ENCODE measurements around the gene EIF4E1B.

The EIF4E1B gene

DNA sequence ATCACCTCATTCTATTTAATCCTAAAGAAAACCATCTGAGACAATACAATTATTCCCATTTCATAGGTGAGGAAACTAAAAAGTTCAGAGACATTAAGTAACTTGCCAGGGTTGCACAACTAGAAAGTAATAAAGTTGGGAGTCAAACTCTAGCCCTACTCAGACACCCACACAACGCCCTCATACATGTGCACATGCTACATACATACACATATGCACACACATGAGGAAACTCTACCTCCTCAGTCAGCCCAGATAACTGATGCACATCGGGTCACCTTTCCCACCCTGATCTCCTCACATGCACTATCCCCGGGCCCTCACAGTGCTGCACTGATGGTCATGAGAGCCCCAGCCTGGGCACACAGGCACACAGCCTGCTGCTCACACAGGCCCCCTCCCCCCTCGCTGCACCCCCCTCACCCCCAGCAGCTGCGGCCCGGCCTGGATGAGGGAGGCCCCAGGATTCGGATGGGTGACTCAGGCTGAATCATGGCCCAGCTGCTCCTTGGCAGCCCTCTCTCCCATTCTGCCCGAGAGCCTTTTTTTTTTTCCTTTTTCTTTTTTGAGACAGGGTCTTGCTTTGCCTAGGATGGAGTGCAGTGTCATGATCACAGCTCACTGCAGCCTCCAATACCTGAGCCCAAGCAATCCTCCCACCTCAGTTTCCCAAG is 15.5 kb upstream of the EIF4E1B start:
- DNase-seq (ENCODE audit: low read depth): peak; percentile 48
- TF ChIP-seq, protein P1, sequence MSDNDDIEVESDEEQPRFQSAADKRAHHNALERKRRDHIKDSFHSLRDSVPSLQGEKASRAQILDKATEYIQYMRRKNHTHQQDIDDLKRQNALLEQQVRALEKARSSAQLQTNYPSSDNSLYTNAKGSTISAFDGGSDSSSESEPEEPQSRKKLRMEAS (IDR thresholded peaks at IDR 0.05; ENCODE audit: low read depth, low read length): no peak
- TF ChIP-seq MYC (IDR thresholded peaks at IDR 0.05; ENCODE audit: low read depth, low read length) (no peak), POLR2A (IDR thresholded peaks at IDR 0.05; ENCODE audit: extremely low read depth, insufficient read length) (no peak)
- TF ChIP-seq, protein P2, sequence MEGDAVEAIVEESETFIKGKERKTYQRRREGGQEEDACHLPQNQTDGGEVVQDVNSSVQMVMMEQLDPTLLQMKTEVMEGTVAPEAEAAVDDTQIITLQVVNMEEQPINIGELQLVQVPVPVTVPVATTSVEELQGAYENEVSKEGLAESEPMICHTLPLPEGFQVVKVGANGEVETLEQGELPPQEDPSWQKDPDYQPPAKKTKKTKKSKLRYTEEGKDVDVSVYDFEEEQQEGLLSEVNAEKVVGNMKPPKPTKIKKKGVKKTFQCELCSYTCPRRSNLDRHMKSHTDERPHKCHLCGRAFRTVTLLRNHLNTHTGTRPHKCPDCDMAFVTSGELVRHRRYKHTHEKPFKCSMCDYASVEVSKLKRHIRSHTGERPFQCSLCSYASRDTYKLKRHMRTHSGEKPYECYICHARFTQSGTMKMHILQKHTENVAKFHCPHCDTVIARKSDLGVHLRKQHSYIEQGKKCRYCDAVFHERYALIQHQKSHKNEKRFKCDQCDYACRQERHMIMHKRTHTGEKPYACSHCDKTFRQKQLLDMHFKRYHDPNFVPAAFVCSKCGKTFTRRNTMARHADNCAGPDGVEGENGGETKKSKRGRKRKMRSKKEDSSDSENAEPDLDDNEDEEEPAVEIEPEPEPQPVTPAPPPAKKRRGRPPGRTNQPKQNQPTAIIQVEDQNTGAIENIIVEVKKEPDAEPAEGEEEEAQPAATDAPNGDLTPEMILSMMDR (IDR thresholded peaks at IDR 0.05; ENCODE audit: low read depth, low read length): no peak

DNA sequence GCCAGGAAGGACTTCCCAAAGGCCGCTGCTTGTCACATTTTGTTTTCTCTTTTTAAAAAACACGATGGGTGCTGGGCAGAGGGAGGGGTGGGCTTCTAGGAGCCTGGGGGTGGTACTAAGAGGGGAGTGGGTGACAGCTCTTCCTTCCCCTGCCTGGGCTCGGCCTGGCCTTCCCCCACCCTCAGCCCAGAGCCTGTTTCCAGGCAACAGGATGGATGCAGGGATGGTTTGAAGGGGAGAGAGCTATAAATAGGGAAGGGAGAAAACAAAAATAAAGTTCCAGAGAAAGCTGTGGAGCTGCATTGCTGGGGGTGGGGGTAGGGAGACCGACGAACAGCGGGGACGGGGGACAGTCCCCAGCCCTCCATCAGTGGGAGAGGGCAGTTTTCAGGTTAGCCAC is 14.0 kb upstream of the EIF4E1B start:
- TF ChIP-seq POLR2A (IDR thresholded peaks at IDR 0.05; ENCODE audit: extremely low read depth, insufficient read length): no peak
- no peak for TF ChIP-seq MYC (IDR thresholded peaks at IDR 0.05; ENCODE audit: low read depth, low read length)
- TF ChIP-seq, protein P1 (IDR thresholded peaks at IDR 0.05; ENCODE audit: low read depth, low read length): no peak
- TF ChIP-seq, protein P2 (IDR thresholded peaks at IDR 0.05; ENCODE audit: low read depth, low read length): no peak
- DNase-seq (ENCODE audit: low read depth): no peak
- H3K4me3 ChIP-seq (ENCODE audit: low read depth, low read length): no peak overlapping the region

More for the DNA sequence above, 15.5 kb upstream of the EIF4E1B start:
- H3K4me3 ChIP-seq (ENCODE audit: low read depth, low read length): no peak overlapping the region

DNA sequence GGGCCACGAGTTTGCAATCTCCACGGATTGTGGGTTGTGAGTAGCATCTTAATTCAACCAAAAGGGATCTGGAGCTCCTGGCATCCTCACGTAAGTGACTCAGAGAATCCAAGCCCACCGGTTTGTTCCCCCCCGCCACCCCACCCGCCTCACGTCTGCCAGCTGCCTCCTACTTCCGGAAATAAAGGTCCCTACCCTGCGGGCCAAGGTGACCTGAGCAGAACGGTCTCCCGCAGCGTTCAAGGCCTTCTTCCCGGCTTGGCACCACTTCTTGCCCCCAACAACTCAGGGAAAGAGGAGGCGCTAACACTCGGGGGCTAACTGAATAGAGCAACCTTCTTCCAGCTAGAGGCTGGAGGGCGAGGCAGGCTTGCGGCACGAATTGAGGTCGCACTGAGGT is 11.7 kb upstream of the EIF4E1B start:
- H3K4me3 ChIP-seq (ENCODE audit: low read depth, low read length): no peak overlapping the region
- DNase-seq (ENCODE audit: low read depth): no peak
- TF ChIP-seq POLR2A (IDR thresholded peaks at IDR 0.05; ENCODE audit: extremely low read depth, insufficient read length) (no peak), MYC (IDR thresholded peaks at IDR 0.05; ENCODE audit: low read depth, low read length) (no peak)
- TF ChIP-seq, protein P1 (IDR thresholded peaks at IDR 0.05; ENCODE audit: low read depth, low read length): no peak
- TF ChIP-seq, protein P2 (IDR thresholded peaks at IDR 0.05; ENCODE audit: low read depth, low read length): no peak

DNA sequence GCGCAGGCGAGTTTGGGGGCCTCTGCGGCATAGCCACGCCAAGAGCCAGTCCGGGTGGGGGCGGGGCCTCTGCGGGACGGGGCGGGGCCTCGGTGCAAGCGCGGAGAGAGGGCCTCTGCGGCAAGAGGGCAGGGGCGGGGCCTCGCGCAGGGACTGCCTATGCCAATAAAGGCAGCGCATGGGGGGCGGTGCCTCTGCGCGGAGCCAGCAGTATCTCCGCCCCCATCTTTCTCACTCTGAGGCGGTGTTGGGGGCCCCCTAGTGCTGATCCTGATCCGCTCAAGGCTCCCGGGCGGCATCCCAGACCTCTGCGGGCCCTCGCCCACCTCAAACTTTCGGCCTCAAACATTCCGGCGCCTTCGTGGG is 11.3 kb upstream of the EIF4E1B start:
- peak; percentile 39 for DNase-seq (ENCODE audit: low read depth)
- TF ChIP-seq MYC (IDR thresholded peaks at IDR 0.05; ENCODE audit: low read depth, low read length): no peak
- TF ChIP-seq, protein P2 (IDR thresholded peaks at IDR 0.05; ENCODE audit: low read depth, low read length): no peak
- TF ChIP-seq POLR2A (IDR thresholded peaks at IDR 0.05; ENCODE audit: extremely low read depth, insufficient read length): no peak
- TF ChIP-seq, protein P1 (IDR thresholded peaks at IDR 0.05; ENCODE audit: low read depth, low read length): no peak
- H3K4me3 ChIP-seq (ENCODE audit: low read depth, low read length): no peak overlapping the region

DNA sequence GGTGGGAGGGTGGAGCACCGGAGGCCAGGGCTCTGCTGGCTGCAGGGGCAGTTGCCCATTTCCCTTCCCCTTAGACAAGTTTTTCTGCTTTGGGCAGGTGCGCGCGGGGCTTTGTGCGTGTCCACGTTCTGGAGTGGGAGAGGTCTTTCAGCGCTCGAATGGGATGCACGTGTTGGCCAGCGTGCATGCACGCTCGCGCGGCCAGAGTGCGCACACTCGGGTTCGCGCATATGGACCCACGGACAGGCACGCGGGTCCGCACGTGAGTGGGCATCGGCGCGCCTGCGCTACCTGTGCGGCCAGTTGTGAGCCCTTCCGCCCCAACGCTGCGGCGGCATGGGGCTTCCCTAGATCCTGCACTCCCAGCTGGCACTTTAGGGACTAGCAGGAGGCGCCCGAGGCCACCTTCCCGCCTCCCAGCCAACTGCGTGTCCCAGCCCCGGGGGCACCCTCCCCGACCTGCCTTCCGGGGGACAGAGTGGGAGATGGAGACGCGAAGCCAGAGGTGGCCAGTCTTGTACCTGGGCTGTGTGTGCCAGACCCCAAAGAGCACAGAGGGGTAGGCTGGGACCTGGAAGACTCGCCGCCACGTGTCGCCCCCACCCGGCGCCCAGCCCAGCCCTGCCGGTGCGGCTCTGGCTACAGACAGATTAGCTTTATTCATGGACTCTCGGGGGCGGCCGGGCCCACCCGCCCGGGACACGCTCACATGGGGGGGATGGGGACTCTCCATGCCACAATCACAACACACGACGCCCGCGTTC is 10.7 kb upstream of the EIF4E1B start:
- no peak overlapping the region for H3K4me3 ChIP-seq (ENCODE audit: low read depth, low read length)
- no peak for DNase-seq (ENCODE audit: low read depth)
- TF ChIP-seq, protein P1 (IDR thresholded peaks at IDR 0.05; ENCODE audit: low read depth, low read length): no peak
- TF ChIP-seq, protein P2 (IDR thresholded peaks at IDR 0.05; ENCODE audit: low read depth, low read length): no peak
- no peak for TF ChIP-seq POLR2A (IDR thresholded peaks at IDR 0.05; ENCODE audit: extremely low read depth, insufficient read length)
- TF ChIP-seq MYC (IDR thresholded peaks at IDR 0.05; ENCODE audit: low read depth, low read length): no peak

All from NB4 (cell line).